Sigmoid colon (tissue), 7 donors: ENCODE results near the gene TMEM258. TPM values are rescaled to one million over a fixed set of nuclear protein-coding genes. Genes with fewer than 3 reads are reported as not detected.
A peak's percentile ranks its signal among the peaks of the same experiment; 100 is the strongest.

ENCODE experiments used
- DNase-seq: peaks from one replicate; pipeline ENCODE4 v3.0.0-alpha.2; 2019
- H3K27ac ChIP-seq, 4 donors: fragments of 200-600 bp; sonication (generic); one replicate each; pipeline ENCODE4 v1.5.1; 2016 to 2019; ENCODE audit warnings: mild to moderate bottlenecking in 1 of 4
- H3K27me3 ChIP-seq, 3 donors: fragments of 200-600 bp; sonication (generic); one replicate each; pipeline ENCODE4 v1.5.1; 2019; ENCODE audit warnings: mild to moderate bottlenecking in 1 of 3
- H3K36me3 ChIP-seq, 4 donors: fragments of 200-600 bp; sonication (generic); one replicate each; pipeline ENCODE4 v1.5.1; 2016 to 2019
- H3K4me1 ChIP-seq, 4 donors: fragments of 200-600 bp; sonication (generic); one replicate each; pipeline ENCODE4 v1.5.1; 2017 to 2019
- H3K4me3 ChIP-seq, 4 donors: fragments of 200-600 bp; sonication (generic); one replicate each; pipeline ENCODE4 v1.5.1; 2017 to 2019; ENCODE audit warnings: mild to moderate bottlenecking in 2 of 4, moderate library complexity in 1 of 4
- H3K9me3 ChIP-seq, 4 donors: fragments of 200-600 bp in 3 of 4; sonication (generic) in 3 of 4; one replicate each; pipeline versions ENCODE4 v1.5.1 to v1.6.1; 2013 to 2019
- EP300 ChIP-seq, 4 donors: sonication (generic); formaldehyde crosslinking; IDR thresholded peaks; one replicate each; pipeline ENCODE4 v1.6.1; 2017; ENCODE audit warnings: antibody characterized with exemption in 4 of 4
- POLR2A ChIP-seq, 2 donors: fragments of 450-650 bp; IDR thresholded peaks; one replicate each; pipeline ENCODE4 v1.6.1; 2016; ENCODE audit warnings: antibody characterized with exemption in 2 of 2, mild to moderate bottlenecking in 2 of 2, moderate library complexity in 2 of 2
- POLR2AphosphoS5 ChIP-seq, 4 donors: sonication (generic); formaldehyde crosslinking; IDR thresholded peaks; one replicate each; pipeline ENCODE4 v1.6.1; 2017; ENCODE audit warnings: antibody characterized with exemption in 4 of 4
- WGBS, 2 donors: extraction: QIAGEN DNeasy Blood & Tissue Kit; methylation state at CpG; one replicate each; pipeline ENCODE4 v1.1.7; 2013; 5-methylcytosine and 5-hydroxymethylcytosine counted together
- intact Hi-C: fragments of 100-400 bp; cut with DNase I; formaldehyde crosslinking; loops from one replicate; pipeline ENCODE4 v1.15.1; 2023
- polyA plus RNA-seq, 3 donors: library from polyadenylated mRNA; stranded (reverse); fragments of 200-250 nt; gene quantifications; one replicate each; pipeline ENCODE4 v1.2.3, GENCODE V29; 2013
- total RNA-seq, 4 donors: library from RNA; depleted of rRNA; stranded (reverse); fragments of >200 nt; gene quantifications; one replicate each; pipeline ENCODE4 v1.1.0, GENCODE V29; 2016
- TF ChIP-seq, protein P1 (sequence below), 4 experiments: fragments of 450-650 bp in 3 of 4; fragments of 200-600 bp in 1 of 4; IDR thresholded peaks; one replicate each; pipeline ENCODE4 v1.5.1; 2016 to 2019; ENCODE audit warnings: antibody characterized with exemption in 4 of 4, mild to moderate bottlenecking in 3 of 4, moderate library complexity in 2 of 4
- donor health status: healthy with polysubstance abuse.
- donor health status: Bipolar disorder and iron deficiency.
- donor health status: healthy.

The TMEM258 gene
- total and polyA plus RNA-seq, 7 donors, result 39.9 to 224 (median 64.7) TPM

DNA sequence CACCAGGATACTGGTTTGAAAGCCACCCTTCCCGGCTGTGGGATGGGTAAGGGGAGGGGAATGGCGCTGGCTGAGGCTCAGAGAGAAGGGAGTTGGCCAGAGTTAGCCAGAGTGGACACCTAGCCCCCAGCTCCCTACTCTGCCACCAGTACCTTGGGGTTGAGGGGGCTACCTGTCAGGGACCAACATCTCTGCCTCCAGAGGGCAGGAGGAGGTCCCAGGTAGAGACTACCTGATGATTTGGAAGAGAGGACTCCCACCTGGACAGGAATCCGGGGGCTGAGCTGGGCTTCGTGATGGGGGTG, 36.3 kb downstream of the TMEM258 start:
- H3K27me3 ChIP-seq, result peaks cover 9 to 24% (median 10%) of the 10 kb centered on the region in 3 donors
- H3K4me1 ChIP-seq, result peaks cover 0 to 13% (median 10%) of the 10 kb centered on the region in 4 donors
- no peaks in the 10 kb centered on the region for H3K9me3 ChIP-seq
- H3K27ac ChIP-seq, result no peak overlapping the region
- TF ChIP-seq POLR2A (IDR thresholded peaks at IDR 0.05) (no peak), POLR2AphosphoS5 (IDR thresholded peaks at IDR 0.05) (no peak), EP300 (IDR thresholded peaks at IDR 0.05) (no peak)
- TF ChIP-seq, protein P1, sequence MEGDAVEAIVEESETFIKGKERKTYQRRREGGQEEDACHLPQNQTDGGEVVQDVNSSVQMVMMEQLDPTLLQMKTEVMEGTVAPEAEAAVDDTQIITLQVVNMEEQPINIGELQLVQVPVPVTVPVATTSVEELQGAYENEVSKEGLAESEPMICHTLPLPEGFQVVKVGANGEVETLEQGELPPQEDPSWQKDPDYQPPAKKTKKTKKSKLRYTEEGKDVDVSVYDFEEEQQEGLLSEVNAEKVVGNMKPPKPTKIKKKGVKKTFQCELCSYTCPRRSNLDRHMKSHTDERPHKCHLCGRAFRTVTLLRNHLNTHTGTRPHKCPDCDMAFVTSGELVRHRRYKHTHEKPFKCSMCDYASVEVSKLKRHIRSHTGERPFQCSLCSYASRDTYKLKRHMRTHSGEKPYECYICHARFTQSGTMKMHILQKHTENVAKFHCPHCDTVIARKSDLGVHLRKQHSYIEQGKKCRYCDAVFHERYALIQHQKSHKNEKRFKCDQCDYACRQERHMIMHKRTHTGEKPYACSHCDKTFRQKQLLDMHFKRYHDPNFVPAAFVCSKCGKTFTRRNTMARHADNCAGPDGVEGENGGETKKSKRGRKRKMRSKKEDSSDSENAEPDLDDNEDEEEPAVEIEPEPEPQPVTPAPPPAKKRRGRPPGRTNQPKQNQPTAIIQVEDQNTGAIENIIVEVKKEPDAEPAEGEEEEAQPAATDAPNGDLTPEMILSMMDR (IDR thresholded peaks at IDR 0.05), result no peak
- no peaks in the 10 kb centered on the region for H3K36me3 ChIP-seq
- intact Hi-C loops, result no loop called here
- 71 to 80% methylated on average over 4 of the region's 4 CpGs for WGBS, 2 donors
- H3K4me3 ChIP-seq, result no peak overlapping the region
- no peak for DNase-seq

DNA sequence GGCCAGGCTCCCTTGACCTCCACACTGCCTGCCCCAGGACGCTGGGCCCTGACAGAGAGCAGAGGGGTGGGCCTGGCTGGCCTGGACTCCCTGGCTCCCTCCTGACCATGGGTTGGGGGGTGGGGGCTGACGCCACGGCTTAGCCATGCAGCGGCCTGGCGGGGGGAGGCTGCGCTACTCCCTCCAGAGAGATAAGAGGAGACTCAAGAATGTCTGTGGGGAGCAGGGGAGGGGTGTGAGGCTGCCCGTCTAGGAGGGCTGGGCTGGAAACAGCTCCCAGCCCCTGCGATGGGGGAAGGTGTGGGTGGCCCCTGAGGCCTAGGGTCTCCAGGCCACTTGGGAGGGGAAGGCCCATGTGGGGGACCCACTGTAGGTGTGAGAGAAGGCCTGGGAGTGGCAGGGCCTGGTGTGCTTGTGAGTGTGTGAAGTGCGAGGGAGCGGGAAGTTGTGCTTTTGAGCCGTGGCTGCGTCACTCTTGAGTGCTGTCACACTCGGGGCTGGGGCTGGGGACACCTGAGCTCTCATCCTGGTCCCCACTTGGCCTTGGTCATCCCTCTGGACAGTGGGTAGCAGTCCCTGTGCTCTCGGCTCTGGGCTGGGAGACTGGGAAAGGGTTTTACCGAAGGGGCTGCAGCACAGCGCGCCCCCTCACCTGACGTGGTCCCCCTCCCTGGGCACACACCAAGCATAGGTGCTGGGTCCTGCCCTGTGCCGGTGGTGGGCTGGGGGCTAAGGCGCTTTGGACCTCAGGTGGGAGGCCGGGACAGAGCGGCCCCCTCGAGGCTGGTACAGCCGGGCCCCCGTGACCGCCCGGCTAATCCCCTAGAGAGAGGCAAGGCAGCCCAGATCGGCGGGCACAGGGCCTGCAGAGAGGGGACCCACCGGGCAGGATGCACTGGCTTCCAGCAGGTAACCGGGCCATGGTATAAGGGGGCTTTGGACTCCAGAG, 37.6 kb downstream of the TMEM258 start:
- no peaks in the 10 kb centered on the region for H3K9me3 ChIP-seq
- H3K27me3 ChIP-seq, result peaks cover 9 to 35% (median 10%) of the 10 kb centered on the region in 3 donors
- TF ChIP-seq POLR2A (IDR thresholded peaks at IDR 0.05) (no peak), EP300 (IDR thresholded peaks at IDR 0.05) (no peak), POLR2AphosphoS5 (IDR thresholded peaks at IDR 0.05) (no peak)
- TF ChIP-seq, protein P1 (IDR thresholded peaks at IDR 0.05), result no peak
- H3K4me1 ChIP-seq, result peaks cover 0 to 13% (median 10%) of the 10 kb centered on the region in 4 donors
- H3K4me3 ChIP-seq, result no peak overlapping the region
- no peak overlapping the region for H3K27ac ChIP-seq
- DNase-seq, result no peak
- WGBS, 2 donors, result 89 to 91% methylated on average over 31 of the region's 31 CpGs
- no peaks in the 10 kb centered on the region for H3K36me3 ChIP-seq
- intact Hi-C loops, result loop anchor here (5.0 kb wide), 1 partner anchor 352 kb away; no protein-coding TSS in a partner anchor

DNA sequence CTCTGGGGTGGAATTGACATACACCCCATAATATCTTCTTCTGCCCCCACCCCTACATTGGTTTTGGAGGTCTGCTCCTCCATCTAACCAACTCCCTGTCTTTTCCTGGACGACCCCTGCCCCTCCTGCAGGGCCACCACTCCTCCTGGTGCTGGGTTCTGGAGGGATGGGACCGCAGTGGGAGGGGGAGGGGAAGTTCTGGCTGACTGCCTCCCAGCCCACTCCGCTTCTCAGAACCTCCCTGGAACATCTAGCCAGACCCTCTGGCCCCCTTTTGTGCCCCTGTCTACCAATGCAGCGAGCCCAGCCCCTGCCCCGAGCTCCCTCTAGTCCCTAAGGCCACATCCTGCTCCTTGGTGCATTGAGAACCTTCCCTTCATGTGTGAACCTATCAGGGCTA, 38.7 kb downstream of the TMEM258 start:
- Histone ChIP-seq H3K27ac (no peak overlapping the region), H3K36me3 (no peaks in the 10 kb centered on the region), H3K27me3 (peaks cover 9 to 35% (median 10%) of the 10 kb centered on the region in 3 donors), H3K9me3 (no peaks in the 10 kb centered on the region), H3K4me1 (peaks cover 0 to 13% (median 10%) of the 10 kb centered on the region in 4 donors), H3K4me3 (no peak overlapping the region)
- 83 to 90% methylated on average over 5 of the region's 5 CpGs for WGBS, 2 donors
- DNase-seq, result no peak
- TF ChIP-seq POLR2AphosphoS5 (IDR thresholded peaks at IDR 0.05) (no peak), EP300 (IDR thresholded peaks at IDR 0.05) (no peak), POLR2A (IDR thresholded peaks at IDR 0.05) (no peak)
- TF ChIP-seq, protein P1 (IDR thresholded peaks at IDR 0.05), result no peak
- intact Hi-C loops, result loop anchor here (5.0 kb wide), 1 partner anchor 354 kb away; no protein-coding TSS in a partner anchor

DNA sequence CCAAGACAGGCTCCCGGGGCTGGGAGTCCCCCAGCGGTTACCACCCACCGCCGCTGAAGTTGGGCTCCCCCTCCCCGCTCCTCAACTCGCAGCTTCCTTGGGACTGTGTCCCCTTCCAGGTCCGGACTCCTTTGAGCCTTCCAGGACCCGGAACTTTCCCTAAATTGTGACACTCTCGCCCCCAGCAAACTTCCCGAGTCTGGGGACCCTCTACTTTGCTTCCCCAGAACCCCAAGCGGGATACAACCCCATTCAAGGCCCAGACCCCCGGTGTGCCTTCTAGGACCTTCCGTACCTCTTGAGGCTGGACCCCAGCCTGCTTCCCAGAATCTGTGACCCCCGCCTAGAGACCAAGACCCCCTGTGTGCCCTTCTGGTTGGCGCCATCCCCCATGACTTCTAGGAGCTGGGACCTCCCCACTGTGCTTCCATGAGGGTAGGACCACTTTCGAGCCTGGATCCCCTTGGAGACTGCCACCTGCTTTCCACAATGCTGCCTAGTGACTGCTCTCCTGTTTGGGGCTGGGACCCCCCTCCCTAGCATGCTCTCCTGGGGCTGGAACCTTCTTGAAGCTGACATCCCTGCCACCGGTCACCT, 39.4 kb downstream of the TMEM258 start:
- peaks cover 9 to 35% (median 10%) of the 10 kb centered on the region in 3 donors for H3K27me3 ChIP-seq
- no peak for DNase-seq
- no peaks in the 10 kb centered on the region for H3K36me3 ChIP-seq
- no peaks in the 10 kb centered on the region for H3K9me3 ChIP-seq
- H3K4me3 ChIP-seq, result peak overlapping the region; percentile 21 to 52 (median 46)
- H3K27ac ChIP-seq, result no peak overlapping the region
- intact Hi-C loops, result loop anchor here (5.0 kb wide), 1 partner anchor 354 kb away; no protein-coding TSS in a partner anchor
- 22 to 42% methylated on average over 17 of the region's 17 CpGs for WGBS, 2 donors
- peaks cover 0 to 13% (median 10%) of the 10 kb centered on the region in 4 donors for H3K4me1 ChIP-seq
- TF ChIP-seq POLR2AphosphoS5 (IDR thresholded peaks at IDR 0.05) (no peak), POLR2A (IDR thresholded peaks at IDR 0.05) (no peak)
